HCT116 (cell line): Measurements from ENCODE around the gene ZNF730.

Experiments used
- POLR2AphosphoS5 ChIP-seq: IDR thresholded peaks from 2 replicates; pipeline ENCODE4 v1.6.1; 2011; ENCODE audit warnings: mild to moderate bottlenecking, low read depth, low read length, moderate library complexity
- SIN3A ChIP-seq: IDR thresholded peaks from 2 replicates; pipeline ENCODE4 v1.6.1; 2012; ENCODE audit warnings: low read depth

DNA sequence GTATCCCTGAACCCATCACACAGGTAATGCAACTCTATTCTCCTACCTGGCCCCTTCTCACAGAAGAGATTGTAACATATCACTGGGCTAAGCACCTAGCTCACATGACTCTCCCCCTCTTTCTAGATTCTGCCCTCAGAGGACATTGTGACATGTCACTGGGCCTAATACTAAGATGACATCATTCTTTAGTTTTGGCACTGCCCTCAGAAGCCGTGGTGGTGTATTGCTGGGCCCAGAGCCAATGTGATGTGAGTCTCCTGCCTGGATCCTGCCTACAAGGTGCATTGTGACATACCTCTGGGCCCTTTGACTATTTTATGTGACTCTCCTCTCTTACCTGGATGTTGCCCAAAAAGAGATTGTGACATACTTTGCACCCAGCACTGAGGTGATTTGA is 21.4 kb upstream of the ZNF730 start:
- TF ChIP-seq SIN3A (no peak), POLR2AphosphoS5 (no peak)
